MM.1S (cell line): Measurements from ENCODE around the gene DAB2IP.

Experiments used
- DNase-seq: peaks from one replicate; pipeline ENCODE4 v3.0.0-alpha.2; 2015
- H2AFZ ChIP-seq: fragments of 300-600 bp; sonication (generic); 2 replicates; pipeline ENCODE4 v1.6.0; 2016; ENCODE audit warnings: antibody characterized with exemption, low read length
- H3F3A ChIP-seq: fragments of 300-600 bp; sonication (generic); 2 replicates; pipeline ENCODE4 v1.6.1; 2016; ENCODE audit warnings: mild to moderate bottlenecking, antibody characterized with exemption, low read length, moderate library complexity, mixed read lengths; ENCODE audit not compliant: insufficient read depth
- H3K27ac ChIP-seq: fragments of 300-600 bp; sonication (generic); 2 replicates; pipeline ENCODE4 v1.5.1; 2016; ENCODE audit warnings: mild to moderate bottlenecking, low read length
- H3K27me3 ChIP-seq: fragments of 300-600 bp; sonication (generic); replicated peaks from 2 replicates; pipeline ENCODE4 v1.6.0; 2016; ENCODE audit warnings: low read length; ENCODE audit not compliant: insufficient read depth
- H3K36me3 ChIP-seq: fragments of 300-600 bp; sonication (generic); replicated peaks from 2 replicates; pipeline ENCODE4 v1.6.1; 2016; ENCODE audit warnings: mild to moderate bottlenecking, low read length, mixed read lengths; ENCODE audit not compliant: insufficient read depth
- H3K4me1 ChIP-seq: fragments of 300-600 bp; sonication (generic); 2 replicates; pipeline ENCODE4 v1.6.1; 2016; ENCODE audit warnings: low read length, mixed read lengths
- H3K4me2 ChIP-seq: fragments of 300-600 bp; sonication (generic); 2 replicates; pipeline ENCODE4 v1.6.0; 2016; ENCODE audit warnings: low read depth, low read length
- H3K4me3 ChIP-seq: fragments of 300-600 bp; sonication (generic); 2 replicates; pipeline ENCODE4 v1.5.1; 2016; ENCODE audit warnings: low read length, mixed read lengths
- H3K79me2 ChIP-seq: fragments of 300-600 bp; sonication (generic); 2 replicates; pipeline ENCODE4 v1.6.1; 2016; ENCODE audit warnings: mixed run types, low read length, mixed read lengths
- H3K9ac ChIP-seq: fragments of 300-600 bp; sonication (generic); 2 replicates; pipeline ENCODE4 v1.6.1; 2016; ENCODE audit warnings: low read length, mixed read lengths
- H3K9me2 ChIP-seq: fragments of 300-600 bp; sonication (generic); replicated peaks from 2 replicates; pipeline ENCODE4 v1.6.1; 2016; ENCODE audit warnings: mild to moderate bottlenecking, low read length, mixed read lengths; ENCODE audit not compliant: insufficient read depth
- H3K9me3 ChIP-seq: fragments of 300-600 bp; sonication (generic); replicated peaks from 2 replicates; pipeline ENCODE4 v1.6.1; 2016; ENCODE audit warnings: mild to moderate bottlenecking, low read length, mixed read lengths; ENCODE audit not compliant: insufficient read depth
- H4K20me1 ChIP-seq: fragments of 300-600 bp; sonication (generic); 2 replicates; pipeline ENCODE4 v1.6.1; 2016; ENCODE audit warnings: mild to moderate bottlenecking, low read length, moderate library complexity, mixed read lengths; ENCODE audit not compliant: insufficient read depth
- EZH2 ChIP-seq: fragments of 300-600 bp; sonication (generic); optimal IDR thresholded peaks from 2 replicates; pipeline ENCODE3; 2017; ENCODE audit warnings: low read depth, mild to moderate bottlenecking, antibody characterized with exemption, low read length, mixed read lengths
- EZH2phosphoT487 ChIP-seq: fragments of 300-600 bp; sonication (generic); IDR thresholded peaks from 2 replicates; pipeline ENCODE4 v1.6.1; 2018; ENCODE audit warnings: antibody characterized with exemption, low read length
- TF ChIP-seq, protein P1 (sequence below): fragments of 300-600 bp; sonication (generic); IDR thresholded peaks from 2 replicates; pipeline ENCODE4 v1.5.1; 2016; ENCODE audit warnings: antibody characterized with exemption, low read length, mixed read lengths

Gene DAB2IP

DNA sequence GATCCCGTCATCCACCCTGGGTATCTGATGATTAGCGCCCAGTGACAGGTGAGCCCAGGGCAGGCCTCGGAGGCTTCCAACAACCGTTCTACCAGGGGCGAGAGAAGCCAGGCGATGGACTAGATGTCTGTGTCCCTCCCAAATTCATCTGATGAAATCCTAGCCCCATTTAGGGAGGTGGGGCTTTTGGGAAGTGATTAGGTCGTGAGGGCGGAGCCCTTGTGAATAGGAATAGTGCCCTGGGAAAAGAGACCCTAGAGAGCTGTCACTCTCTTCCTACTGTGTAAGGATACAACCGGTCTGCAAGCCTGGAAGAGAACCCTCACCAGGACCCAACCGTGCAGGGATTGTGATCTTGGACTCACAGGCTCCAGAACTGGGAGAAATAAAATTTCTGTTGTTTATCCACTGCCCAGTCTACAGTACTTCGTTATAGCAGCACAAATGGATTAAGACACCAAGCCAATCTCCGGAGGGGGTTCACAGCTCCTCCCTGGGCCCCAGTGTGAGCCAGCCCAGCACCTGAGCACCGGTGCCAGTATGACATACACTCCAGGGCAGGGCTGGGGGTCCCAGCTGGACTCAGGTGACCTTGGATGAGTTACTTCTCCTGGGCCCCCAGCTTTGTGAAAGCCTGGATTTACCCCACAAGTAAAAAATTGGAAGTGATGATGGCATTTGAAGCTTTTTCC, 162.2 kb downstream of the DAB2IP start:
- Histone ChIP-seq H3K9me2 (no peaks in the 10 kb centered on the region), H2AFZ (no peak overlapping the region), H3K4me2 (no peak overlapping the region), H3K9ac (no peak overlapping the region), H3K27me3 (no peaks in the 10 kb centered on the region), H3K4me1 (no peaks in the 10 kb centered on the region), H3F3A (no peaks in the 10 kb centered on the region), H3K36me3 (no peaks in the 10 kb centered on the region), H3K79me2 (no peaks in the 10 kb centered on the region), H3K27ac (no peak overlapping the region), H3K9me3 (no peaks in the 10 kb centered on the region), H3K4me3 (no peak overlapping the region), H4K20me1 (no peaks in the 10 kb centered on the region)
- TF ChIP-seq EZH2 (no peak), EZH2phosphoT487 (no peak)
- TF ChIP-seq, protein P1, sequence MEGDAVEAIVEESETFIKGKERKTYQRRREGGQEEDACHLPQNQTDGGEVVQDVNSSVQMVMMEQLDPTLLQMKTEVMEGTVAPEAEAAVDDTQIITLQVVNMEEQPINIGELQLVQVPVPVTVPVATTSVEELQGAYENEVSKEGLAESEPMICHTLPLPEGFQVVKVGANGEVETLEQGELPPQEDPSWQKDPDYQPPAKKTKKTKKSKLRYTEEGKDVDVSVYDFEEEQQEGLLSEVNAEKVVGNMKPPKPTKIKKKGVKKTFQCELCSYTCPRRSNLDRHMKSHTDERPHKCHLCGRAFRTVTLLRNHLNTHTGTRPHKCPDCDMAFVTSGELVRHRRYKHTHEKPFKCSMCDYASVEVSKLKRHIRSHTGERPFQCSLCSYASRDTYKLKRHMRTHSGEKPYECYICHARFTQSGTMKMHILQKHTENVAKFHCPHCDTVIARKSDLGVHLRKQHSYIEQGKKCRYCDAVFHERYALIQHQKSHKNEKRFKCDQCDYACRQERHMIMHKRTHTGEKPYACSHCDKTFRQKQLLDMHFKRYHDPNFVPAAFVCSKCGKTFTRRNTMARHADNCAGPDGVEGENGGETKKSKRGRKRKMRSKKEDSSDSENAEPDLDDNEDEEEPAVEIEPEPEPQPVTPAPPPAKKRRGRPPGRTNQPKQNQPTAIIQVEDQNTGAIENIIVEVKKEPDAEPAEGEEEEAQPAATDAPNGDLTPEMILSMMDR, result no peak
- DNase-seq, result no peak

DNA sequence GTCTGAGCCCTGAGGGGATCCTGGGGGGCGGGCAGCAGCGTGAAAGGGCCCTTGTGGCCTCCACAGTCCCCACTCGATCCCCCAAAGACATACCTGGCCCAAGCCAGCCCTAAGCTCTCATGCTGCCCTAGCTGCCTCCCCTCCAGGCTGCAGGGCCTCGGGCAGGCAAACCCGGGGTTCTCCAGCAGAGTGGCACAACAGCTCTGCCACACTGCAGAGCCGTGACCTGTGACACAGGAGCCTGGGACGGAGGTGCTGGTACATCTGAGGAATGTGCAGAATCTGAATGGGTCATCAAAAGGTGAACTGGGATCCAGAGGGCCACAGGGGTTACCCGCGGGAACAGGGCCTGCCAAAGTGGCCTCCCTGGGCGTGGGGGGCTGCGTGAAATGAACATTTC, 163.2 kb downstream of the DAB2IP start:
- Histone ChIP-seq H3K9me2 (no peaks in the 10 kb centered on the region), H3K4me3 (no peak overlapping the region), H3K9ac (no peak overlapping the region), H4K20me1 (no peaks in the 10 kb centered on the region), H3K79me2 (no peaks in the 10 kb centered on the region), H3K27me3 (no peaks in the 10 kb centered on the region), H3K9me3 (no peaks in the 10 kb centered on the region), H3F3A (no peaks in the 10 kb centered on the region), H3K27ac (no peak overlapping the region), H3K4me1 (no peaks in the 10 kb centered on the region), H3K36me3 (no peaks in the 10 kb centered on the region), H3K4me2 (no peak overlapping the region), H2AFZ (no peak overlapping the region)
- no peak for DNase-seq
- TF ChIP-seq, protein P1, result no peak
- TF ChIP-seq EZH2phosphoT487 (no peak), EZH2 (no peak)

DNA sequence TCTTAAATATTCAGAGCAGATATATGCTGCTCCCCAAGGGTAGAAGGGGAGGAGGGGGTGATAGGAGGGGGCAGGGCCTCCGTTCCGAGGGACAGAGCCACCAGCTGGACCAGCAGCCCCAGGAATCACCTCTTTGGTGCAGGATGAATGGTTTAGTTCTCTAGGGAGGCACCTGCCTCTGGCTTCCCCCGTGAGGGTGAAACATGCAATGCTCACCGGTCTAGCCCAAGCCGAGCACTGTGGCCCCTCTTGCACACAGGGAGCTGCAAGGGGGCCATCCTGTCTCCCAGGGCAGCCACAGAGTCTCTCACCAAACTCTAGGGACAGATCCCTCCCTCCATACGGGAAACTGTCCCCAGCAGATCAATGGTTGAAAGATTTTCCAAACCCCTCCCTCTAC, 163.7 kb downstream of the DAB2IP start:
- no peaks in the 10 kb centered on the region for H3K36me3 ChIP-seq
- H3K27me3 ChIP-seq, result no peaks in the 10 kb centered on the region
- no peaks in the 10 kb centered on the region for H3K9me3 ChIP-seq
- H3K79me2 ChIP-seq, result no peaks in the 10 kb centered on the region
- H3K9me2 ChIP-seq, result no peaks in the 10 kb centered on the region
- no peak overlapping the region for H3K4me3 ChIP-seq
- TF ChIP-seq EZH2 (no peak), EZH2phosphoT487 (no peak)
- TF ChIP-seq, protein P1, result no peak
- no peak overlapping the region for H3K4me2 ChIP-seq
- H3K27ac ChIP-seq, result no peak overlapping the region
- H3K9ac ChIP-seq, result no peak overlapping the region
- no peaks in the 10 kb centered on the region for H3K4me1 ChIP-seq
- H4K20me1 ChIP-seq, result no peaks in the 10 kb centered on the region
- no peaks in the 10 kb centered on the region for H3F3A ChIP-seq
- no peak overlapping the region for H2AFZ ChIP-seq
- no peak for DNase-seq
